Measurements from ENCODE around the gene BTN3A1.
"Not testable (repeated sequence)": the region's sequence is repeated elsewhere in the genome, so short reads cannot be mapped to it uniquely, and the experiment has no call there.

BTN3A1 gene

GRCh38 chr6:26412954-26413353, 10.9 kb downstream of the BTN3A1 start:
- no peak for DNase-seq (ENCODE audit: low read depth, low spot score)

GRCh38 chr6:26414281-26414680, 12.2 kb downstream of the BTN3A1 start:
- DNase-seq (ENCODE audit: low read depth, low spot score): no peak

DNA sequence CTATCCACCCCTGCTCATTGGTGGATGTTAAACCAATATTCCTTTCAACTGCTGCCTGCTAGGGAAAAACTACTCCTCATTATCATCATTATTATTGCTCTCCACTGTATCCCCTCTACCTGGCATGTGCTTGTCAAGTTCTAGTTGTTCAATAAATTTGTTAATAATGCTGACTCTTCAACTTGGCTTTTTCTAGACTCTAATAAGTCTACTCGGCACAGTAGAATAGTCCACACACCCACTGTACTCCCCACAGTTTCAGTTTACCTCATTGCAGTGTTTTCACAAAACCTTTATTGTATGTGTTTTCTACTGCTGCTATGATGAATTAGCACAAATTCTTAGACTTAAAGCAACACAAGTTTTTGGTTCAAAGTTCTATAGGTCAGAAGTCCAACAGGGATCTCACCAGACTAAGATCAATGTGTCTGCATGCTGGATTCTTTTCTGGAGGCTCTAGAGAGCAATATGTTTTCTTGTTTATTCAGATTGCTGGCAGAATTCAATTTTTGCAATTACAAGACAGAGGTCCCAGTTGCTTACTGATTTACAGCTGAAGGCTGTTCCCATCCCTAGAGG, 13.1 kb downstream of the BTN3A1 start:
- no peak for DNase-seq (ENCODE audit: low read depth, low spot score)

- DNase-seq (ENCODE audit: low read depth, low spot score): no peak
Measured at GRCh38 chr6:26415791-26416190, 13.7 kb downstream of the BTN3A1 start.

GRCh38 chr6:26416288-26416687, 14.2 kb downstream of the BTN3A1 start:
- DNase-seq (ENCODE audit: low read depth, low spot score): no peak

- DNase-seq (ENCODE audit: low read depth, low spot score): not testable (repeated sequence)
Measured at GRCh38 chr6:26418077-26418476, 16.0 kb downstream of the BTN3A1 start.

DNA sequence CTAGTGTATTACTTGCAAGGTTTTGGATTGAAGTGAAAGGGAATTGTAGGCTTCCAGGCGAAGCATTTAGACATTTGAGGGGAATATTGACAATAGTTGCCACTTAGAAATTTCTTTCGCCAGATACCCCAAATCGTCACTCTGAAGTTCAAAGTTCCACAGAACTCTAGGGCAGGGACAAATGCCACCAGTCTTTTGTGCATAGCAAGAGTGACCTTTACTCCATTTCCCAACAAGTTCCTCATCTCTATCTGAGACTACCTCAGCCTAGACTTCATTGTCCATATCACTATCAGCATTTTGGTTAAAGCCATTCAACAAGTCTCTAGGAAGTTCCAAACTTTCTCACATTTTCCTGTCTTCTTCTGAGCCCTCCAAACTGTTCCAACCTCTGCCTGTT, 16.7 kb downstream of the BTN3A1 start:
- not testable (repeated sequence) for DNase-seq (ENCODE audit: low read depth, low spot score)

DNA sequence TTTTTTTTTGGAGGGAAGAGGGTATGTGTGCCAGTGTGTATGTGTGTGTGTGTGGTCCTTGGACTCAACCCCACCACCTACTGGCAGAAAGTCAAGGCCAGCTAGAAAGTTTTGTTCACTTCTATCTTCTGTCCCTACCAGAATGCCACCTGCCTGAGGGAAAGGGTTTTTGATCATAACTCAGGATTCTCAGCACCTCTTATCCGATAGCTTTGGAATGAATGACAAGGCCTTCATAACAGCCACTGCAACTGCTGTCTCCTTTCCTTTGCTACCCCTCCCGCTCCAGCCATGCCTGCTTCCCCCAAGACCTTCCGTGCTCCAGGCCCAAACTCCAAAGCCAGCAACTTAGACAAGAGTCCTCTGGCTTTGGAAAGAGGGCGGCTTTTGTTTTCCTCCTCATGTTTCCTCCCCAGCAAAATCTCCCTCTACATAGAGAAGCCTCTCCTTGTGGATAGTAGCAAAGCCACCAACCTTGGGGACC, 18.7 kb downstream of the BTN3A1 start:
- DNase-seq (ENCODE audit: low read depth, low spot score): no peak

GRCh38 chr6:26421259-26422144, 19.4 kb downstream of the BTN3A1 start:
- DNase-seq (ENCODE audit: low read depth, low spot score): peak; percentile 82

DNA sequence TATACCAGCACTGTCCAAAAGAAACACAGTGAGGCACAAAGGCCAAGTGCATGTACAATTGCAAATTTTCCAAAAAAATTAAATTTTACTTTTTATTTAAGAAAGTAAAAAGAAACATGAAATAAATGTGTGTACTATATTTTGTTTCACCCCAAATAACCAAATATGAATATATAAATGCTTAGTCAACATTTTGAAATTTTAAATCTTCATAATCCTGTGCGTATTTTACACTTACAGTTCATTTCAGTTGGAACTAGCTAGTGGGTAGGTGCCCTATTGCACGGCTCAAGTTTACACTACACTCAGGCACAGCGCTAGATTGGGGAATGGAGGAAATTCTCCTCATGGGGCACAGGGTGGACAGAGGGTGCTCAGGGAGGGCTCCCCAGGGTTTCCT, 20.3 kb downstream of the BTN3A1 start:
- no peak for DNase-seq (ENCODE audit: low read depth, low spot score)

GRCh38 chr6:26426691-26427450, 24.8 kb downstream of the BTN3A1 start:
- no peak for DNase-seq (ENCODE audit: low read depth, low spot score)

- DNase-seq (ENCODE audit: low read depth, low spot score): no peak
Measured at GRCh38 chr6:26427451-26427809, 25.4 kb downstream of the BTN3A1 start.

- DNase-seq (ENCODE audit: low read depth, low spot score): no peak
Measured at GRCh38 chr6:26428206-26428605, 26.1 kb downstream of the BTN3A1 start.

DNA sequence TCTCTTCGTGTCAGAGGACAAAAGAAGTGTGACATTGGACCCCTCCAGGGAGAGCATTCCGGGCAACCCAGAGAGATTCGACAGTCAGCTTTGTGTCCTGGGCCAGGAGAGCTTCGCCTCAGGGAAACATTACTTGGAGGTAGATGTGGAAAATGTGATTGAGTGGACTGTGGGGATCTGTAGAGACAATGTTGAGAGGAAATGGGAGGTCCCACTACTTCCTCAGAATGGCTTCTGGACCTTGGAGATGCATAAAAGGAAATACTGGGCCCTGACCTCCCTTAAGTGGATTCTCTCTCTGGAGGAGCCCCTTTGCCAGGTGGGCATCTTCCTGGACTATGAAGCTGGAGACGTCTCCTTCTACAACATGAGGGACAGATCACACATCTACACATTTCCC, 28.7 kb downstream of the BTN3A1 start:
- DNase-seq (ENCODE audit: low read depth, low spot score): no peak

- DNase-seq (ENCODE audit: low read depth, low spot score): no peak
Measured at GRCh38 chr6:26431258-26432172, 29.4 kb downstream of the BTN3A1 start.

- DNase-seq (ENCODE audit: low read depth, low spot score): peak; percentile 73
Measured at GRCh38 chr6:26432627-26433201, 30.6 kb downstream of the BTN3A1 start.

DNA sequence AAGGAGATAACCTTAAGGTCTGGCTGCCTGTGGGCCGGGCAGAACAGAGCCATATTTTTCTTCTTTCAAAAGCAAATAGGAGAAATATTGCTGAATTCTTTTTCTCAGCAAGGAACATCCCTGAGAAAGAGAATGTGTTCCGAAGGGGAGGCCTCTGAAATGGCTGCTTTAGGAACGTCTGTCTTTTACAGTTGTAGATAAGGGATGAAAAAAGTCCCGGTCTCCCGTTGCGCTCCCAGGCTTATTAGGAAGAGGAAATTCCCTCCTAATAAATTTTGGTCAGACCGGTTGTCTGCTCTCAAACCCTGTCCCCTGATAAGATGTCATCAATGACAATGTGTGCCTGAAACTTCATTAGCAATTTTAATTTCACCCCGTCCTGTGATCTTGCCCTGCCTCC, 31.6 kb downstream of the BTN3A1 start:
- not testable (repeated sequence) for DNase-seq (ENCODE audit: low read depth, low spot score)

DNA sequence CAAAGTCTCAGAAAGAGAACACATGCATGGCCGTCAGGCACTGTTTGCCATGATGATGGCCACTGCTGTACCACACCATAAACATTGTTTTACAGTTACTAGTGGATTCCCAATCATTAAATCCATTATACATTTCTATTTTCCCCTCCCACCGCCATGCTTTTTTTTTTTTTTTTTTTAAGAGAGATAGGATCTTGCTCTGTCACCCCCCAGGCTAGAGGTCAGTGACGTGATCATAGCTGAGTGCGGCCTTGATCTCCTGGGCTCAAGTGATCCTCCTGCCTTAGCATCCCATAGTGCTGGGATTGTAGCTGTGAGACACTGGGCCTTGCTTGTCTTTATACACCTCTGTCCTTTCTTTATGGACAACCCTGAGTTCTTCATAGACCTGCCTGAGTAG, 33.9 kb downstream of the BTN3A1 start:
- DNase-seq (ENCODE audit: low read depth, low spot score): no peak

- no peak for DNase-seq (ENCODE audit: low read depth, low spot score)
Measured at GRCh38 chr6:26437550-26437949, 35.5 kb downstream of the BTN3A1 start.

GRCh38 chr6:26438000-26438399, 35.9 kb downstream of the BTN3A1 start:
- DNase-seq (ENCODE audit: low read depth, low spot score): no peak
